HL-60/S4 treated with retinoic acid at 250 ng/mL for 4 days and 3 days (cell line): ENCODE measurements around the gene TSPAN9.

Source experiments
- in situ Hi-C: fragments of 300-500 bp; cut with MboI; formaldehyde crosslinking; loops from 2 replicates; pipeline ENCODE4 v1.7.0; 2022; ENCODE audit warnings: low sequenced_read_pairs

The TSPAN9 gene

GRCh38 chr12:3241621-3242020, 164.4 kb downstream of the TSPAN9 start:
- in situ Hi-C loops, result no loop called here

GRCh38 chr12:3242199-3242863, 165.2 kb downstream of the TSPAN9 start:
- in situ Hi-C loops, result no loop called here

GRCh38 chr12:3243376-3244084, 166.4 kb downstream of the TSPAN9 start:
- in situ Hi-C loops, result no loop called here

GRCh38 chr12:3244219-3244750, 167.1 kb downstream of the TSPAN9 start:
- in situ Hi-C loops, result no loop called here

GRCh38 chr12:3246253-3246652, 169.1 kb downstream of the TSPAN9 start:
- in situ Hi-C loops, result no loop called here

GRCh38 chr12:3247077-3247476, 169.9 kb downstream of the TSPAN9 start:
- in situ Hi-C loops, result no loop called here

- in situ Hi-C loops, result no loop called here
These were observed 170.5 kb downstream of the TSPAN9 start for GRCh38 chr12:3247629-3248161.

GRCh38 chr12:3249081-3249800, 172.1 kb downstream of the TSPAN9 start:
- in situ Hi-C loops, result no loop called here

GRCh38 chr12:3250034-3250433, 172.9 kb downstream of the TSPAN9 start:
- in situ Hi-C loops, result no loop called here

- in situ Hi-C loops, result no loop called here
These were observed 173.4 kb downstream of the TSPAN9 start for GRCh38 chr12:3250576-3250975.

GRCh38 chr12:3251067-3251466, 173.9 kb downstream of the TSPAN9 start:
- in situ Hi-C loops, result no loop called here

- in situ Hi-C loops, result no loop called here
These were observed 174.5 kb downstream of the TSPAN9 start for GRCh38 chr12:3251691-3252090.

GRCh38 chr12:3252450-3252891, 175.3 kb downstream of the TSPAN9 start:
- in situ Hi-C loops, result no loop called here

- in situ Hi-C loops, result no loop called here
These were observed 176.6 kb downstream of the TSPAN9 start for GRCh38 chr12:3253682-3254275.

- in situ Hi-C loops, result no loop called here
These were observed 177.9 kb downstream of the TSPAN9 start for GRCh38 chr12:3255057-3255456.

GRCh38 chr12:3256103-3256631, 179.0 kb downstream of the TSPAN9 start:
- in situ Hi-C loops, result no loop called here

- in situ Hi-C loops, result no loop called here
These were observed 180.2 kb downstream of the TSPAN9 start for GRCh38 chr12:3257411-3257810.

- in situ Hi-C loops, result no loop called here
These were observed 182.8 kb downstream of the TSPAN9 start for GRCh38 chr12:3259973-3260372.

GRCh38 chr12:3261782-3262359, 184.7 kb downstream of the TSPAN9 start:
- in situ Hi-C loops, result no loop called here

GRCh38 chr12:3262470-3262869, 185.3 kb downstream of the TSPAN9 start:
- in situ Hi-C loops, result no loop called here
